Vagina (tissue), 2 donors: ENCODE results near the gene PC. TPM values are rescaled to one million over a fixed set of nuclear protein-coding genes. Genes with fewer than 3 reads are reported as not detected.

Experiments used
- DNase-seq, 2 donors: peaks; one replicate each; pipeline ENCODE4 v3.0.0-alpha.2; 2017; ENCODE audit errors: extremely low spot score in 2 of 2
- H3K27ac ChIP-seq: fragments of 200-600 bp; sonication (generic); one replicate; pipeline ENCODE4 v1.5.1; 2019
- H3K27me3 ChIP-seq: fragments of 200-600 bp; sonication (generic); one replicate; pipeline ENCODE4 v1.5.1; 2019
- H3K36me3 ChIP-seq, 2 donors: fragments of 200-600 bp; sonication (generic); one replicate each; pipeline ENCODE4 v1.5.1; 2017 to 2019
- H3K4me1 ChIP-seq: fragments of 200-600 bp; sonication (generic); one replicate; pipeline ENCODE4 v1.5.1; 2019
- H3K4me3 ChIP-seq, 2 donors: fragments of 200-600 bp; sonication (generic); 1 replicate in 1 of 2; 2 replicates in 1 of 2; pipeline ENCODE4 v1.5.1; 2016 to 2019
- H3K9me3 ChIP-seq: fragments of 200-600 bp; sonication (generic); one replicate; pipeline ENCODE4 v1.5.1; 2019
- POLR2A ChIP-seq, 2 donors: fragments of 450-650 bp; IDR thresholded peaks; one replicate each; pipeline ENCODE4 v1.6.1; 2017; ENCODE audit warnings: antibody characterized with exemption in 2 of 2, mild to moderate bottlenecking in 2 of 2, moderate library complexity in 2 of 2
- POLR2AphosphoS5 ChIP-seq, 2 donors: sonication (generic); formaldehyde crosslinking; IDR thresholded peaks; one replicate each; pipeline ENCODE4 v1.9.0; 2017; ENCODE audit warnings: antibody characterized with exemption in 2 of 2, mild to moderate bottlenecking in 2 of 2, low read depth in 1 of 2; ENCODE audit not compliant: insufficient read depth in 1 of 2
- intact Hi-C: fragments of 100-400 bp; cut with DNase I; formaldehyde crosslinking; loops from one replicate; pipeline ENCODE4 v1.15.1; 2023
- total RNA-seq: library from RNA; depleted of rRNA; stranded (reverse); fragments of >200 nt; gene quantifications from one replicate; pipeline ENCODE4 v1.2.3, GENCODE V29; 2016
- TF ChIP-seq, protein P1 (sequence below), 3 experiments: fragments of 450-650 bp in 2 of 3; fragments of 200-600 bp in 1 of 3; sonication (generic) in 1 of 3; IDR thresholded peaks; one replicate each; pipeline ENCODE4 v1.5.1; 2017 to 2019; ENCODE audit warnings: antibody characterized with exemption in 3 of 3, mild to moderate bottlenecking in 2 of 3, moderate library complexity in 2 of 3

The PC gene
- total RNA-seq, 1 donor from 2014 or later, result 34.1 TPM

DNA sequence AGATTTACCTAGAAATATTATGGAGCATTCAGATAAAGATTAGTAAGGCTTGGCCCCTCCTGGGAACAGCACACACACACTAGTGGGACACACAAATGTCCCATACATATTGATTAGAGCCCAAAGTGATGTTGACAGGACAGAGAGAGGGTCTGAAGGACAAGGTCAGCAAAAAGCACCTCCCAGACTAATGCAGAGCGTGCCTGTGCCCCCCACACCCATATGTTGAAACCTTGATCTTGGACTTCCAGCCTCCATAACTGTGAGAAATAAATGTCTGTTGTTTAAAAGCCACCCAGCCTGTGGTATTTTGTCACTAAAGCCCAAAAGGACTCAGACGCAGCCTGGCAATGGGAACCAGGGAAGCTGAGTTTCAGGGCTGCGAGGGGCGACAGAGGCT, 73.7 kb downstream of the PC start:
- H3K4me1 ChIP-seq, result peaks cover 34% of the 10 kb centered on the region
- intact Hi-C loops, result no loop called here
- no peak overlapping the region for H3K27ac ChIP-seq
- TF ChIP-seq POLR2AphosphoS5 (IDR thresholded peaks at IDR 0.05; ENCODE audit: insufficient read depth in 1 of 2, low read depth in 1 of 2), result no peak
- TF ChIP-seq, protein P1, sequence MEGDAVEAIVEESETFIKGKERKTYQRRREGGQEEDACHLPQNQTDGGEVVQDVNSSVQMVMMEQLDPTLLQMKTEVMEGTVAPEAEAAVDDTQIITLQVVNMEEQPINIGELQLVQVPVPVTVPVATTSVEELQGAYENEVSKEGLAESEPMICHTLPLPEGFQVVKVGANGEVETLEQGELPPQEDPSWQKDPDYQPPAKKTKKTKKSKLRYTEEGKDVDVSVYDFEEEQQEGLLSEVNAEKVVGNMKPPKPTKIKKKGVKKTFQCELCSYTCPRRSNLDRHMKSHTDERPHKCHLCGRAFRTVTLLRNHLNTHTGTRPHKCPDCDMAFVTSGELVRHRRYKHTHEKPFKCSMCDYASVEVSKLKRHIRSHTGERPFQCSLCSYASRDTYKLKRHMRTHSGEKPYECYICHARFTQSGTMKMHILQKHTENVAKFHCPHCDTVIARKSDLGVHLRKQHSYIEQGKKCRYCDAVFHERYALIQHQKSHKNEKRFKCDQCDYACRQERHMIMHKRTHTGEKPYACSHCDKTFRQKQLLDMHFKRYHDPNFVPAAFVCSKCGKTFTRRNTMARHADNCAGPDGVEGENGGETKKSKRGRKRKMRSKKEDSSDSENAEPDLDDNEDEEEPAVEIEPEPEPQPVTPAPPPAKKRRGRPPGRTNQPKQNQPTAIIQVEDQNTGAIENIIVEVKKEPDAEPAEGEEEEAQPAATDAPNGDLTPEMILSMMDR (IDR thresholded peaks at IDR 0.05), result no peak
- no peak for TF ChIP-seq POLR2A (IDR thresholded peaks at IDR 0.05)
- H3K27me3 ChIP-seq, result no peaks in the 10 kb centered on the region
- no peak for DNase-seq
- no peaks in the 10 kb centered on the region for H3K36me3 ChIP-seq
- no peaks in the 10 kb centered on the region for H3K9me3 ChIP-seq
- no peak overlapping the region for H3K4me3 ChIP-seq

DNA sequence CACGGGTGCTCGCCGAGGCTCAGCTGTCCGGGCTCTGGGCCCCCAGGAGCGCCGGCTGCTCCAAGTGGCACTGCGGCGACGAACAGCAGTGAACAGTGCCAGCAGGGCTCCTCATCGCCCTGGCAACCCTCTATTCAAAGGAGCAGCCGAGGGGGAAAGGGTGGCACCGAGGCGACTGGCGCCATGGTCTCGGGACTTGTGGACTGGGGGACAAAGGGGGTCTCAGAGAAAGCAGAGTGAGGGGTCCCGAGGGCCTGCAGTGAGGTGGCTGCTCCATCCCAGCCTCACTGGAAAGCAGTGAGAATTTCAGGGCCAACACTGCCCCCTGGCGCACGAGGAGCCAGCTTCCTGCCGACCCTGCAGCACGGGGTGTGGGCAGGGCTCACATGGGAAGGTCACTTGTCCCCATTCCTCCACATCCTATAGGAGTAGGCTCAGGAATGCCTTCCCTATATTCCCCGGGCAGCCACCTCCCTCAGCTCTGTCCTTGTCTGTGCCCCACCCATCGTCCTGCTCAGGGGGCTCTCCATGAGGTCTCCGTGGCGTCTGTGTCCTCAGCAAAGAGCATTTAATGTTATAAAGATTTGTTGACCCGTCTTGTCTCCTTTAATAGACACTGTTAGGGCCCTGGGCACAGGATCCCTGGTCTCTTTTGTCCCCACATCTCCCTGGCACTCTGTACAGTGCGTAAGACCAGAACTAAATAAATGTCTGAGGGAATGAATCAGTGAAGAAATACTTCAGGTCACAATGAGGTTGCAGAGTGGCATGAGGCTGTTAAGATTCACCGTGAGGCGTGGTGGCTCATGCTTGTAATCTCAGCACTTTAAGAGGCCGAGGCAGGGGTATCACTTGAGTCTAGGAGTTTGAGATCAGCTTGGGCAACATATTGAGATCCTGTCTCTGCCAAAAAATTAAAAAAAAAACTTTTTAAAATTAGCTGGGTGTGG, 74.9 kb downstream of the PC start:
- DNase-seq, result no peak
- Histone ChIP-seq H3K9me3 (no peaks in the 10 kb centered on the region), H3K4me3 (peak overlapping the region in 1 of 2 donors; percentile 24), H3K27ac (no peak overlapping the region), H3K27me3 (no peaks in the 10 kb centered on the region), H3K36me3 (no peaks in the 10 kb centered on the region), H3K4me1 (peaks cover 42% of the 10 kb centered on the region)
- TF ChIP-seq POLR2AphosphoS5 (IDR thresholded peaks at IDR 0.05; ENCODE audit: insufficient read depth in 1 of 2, low read depth in 1 of 2) (peak in 1 of 2 donors; percentile 6), POLR2A (IDR thresholded peaks at IDR 0.05) (no peak)
- TF ChIP-seq, protein P1 (IDR thresholded peaks at IDR 0.05), result peak; percentile 9 to 61 (median 43)
- intact Hi-C loops, result no loop called here

DNA sequence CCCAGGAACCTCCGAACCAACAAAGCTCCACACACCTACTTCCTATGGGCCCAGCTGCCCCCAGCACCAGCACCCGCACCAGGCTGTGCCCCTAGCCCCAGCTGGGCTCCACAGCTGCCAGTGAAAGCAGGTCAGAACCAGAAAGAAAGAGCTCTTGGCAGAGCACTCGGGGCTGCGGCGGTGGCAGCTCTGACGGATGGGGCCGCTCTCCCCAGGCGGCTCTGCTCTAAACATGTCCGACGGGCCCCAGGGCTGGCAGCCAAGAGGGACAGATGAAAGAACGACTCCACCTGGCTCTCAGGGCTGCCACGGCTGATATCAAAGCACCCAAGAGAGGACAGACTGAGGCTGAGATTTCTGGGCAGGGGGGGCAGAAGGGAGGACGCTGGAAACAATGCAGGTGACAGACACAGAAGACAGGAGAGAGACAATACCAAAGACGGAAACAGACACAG, 75.6 kb downstream of the PC start:
- H3K4me3 ChIP-seq, result peak overlapping the region in 1 of 2 donors; percentile 24

DNA sequence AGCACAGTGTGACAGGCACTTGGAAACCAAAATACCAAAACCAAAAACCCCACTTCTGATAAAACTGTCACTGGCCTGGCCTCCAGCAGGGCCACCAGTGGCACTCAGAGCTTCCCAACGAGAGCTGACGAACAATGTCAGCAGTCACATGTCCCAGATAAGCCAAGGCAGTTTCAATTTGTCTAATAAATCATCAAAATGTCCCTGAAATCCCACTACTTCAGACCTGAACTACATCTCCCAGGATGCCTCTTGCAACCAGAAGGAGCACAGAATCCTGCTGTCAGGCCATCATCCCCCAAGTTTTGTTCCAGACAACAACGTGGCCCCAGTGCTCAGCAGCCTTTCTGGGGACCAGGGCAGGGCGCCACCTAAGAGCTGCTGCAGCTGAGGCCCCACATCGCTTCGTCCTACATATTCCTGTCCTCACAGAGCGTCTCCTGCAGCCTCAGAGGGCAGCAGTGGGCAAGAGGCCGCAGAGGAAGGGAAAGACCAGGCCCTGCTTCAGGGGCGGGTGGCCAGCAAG, 76.2 kb downstream of the PC start:
- DNase-seq, result no peak
- Histone ChIP-seq H3K4me1 (peaks cover 46% of the 10 kb centered on the region), H3K27ac (no peak overlapping the region), H3K27me3 (no peaks in the 10 kb centered on the region), H3K4me3 (no peak overlapping the region), H3K36me3 (no peaks in the 10 kb centered on the region), H3K9me3 (no peaks in the 10 kb centered on the region)
- TF ChIP-seq POLR2AphosphoS5 (IDR thresholded peaks at IDR 0.05; ENCODE audit: insufficient read depth in 1 of 2, low read depth in 1 of 2), result no peak
- TF ChIP-seq, protein P1 (IDR thresholded peaks at IDR 0.05), result no peak
- TF ChIP-seq POLR2A (IDR thresholded peaks at IDR 0.05), result no peak
- intact Hi-C loops, result no loop called here

More for the DNA sequence above, 75.6 kb downstream of the PC start:
- intact Hi-C loops, result no loop called here
- DNase-seq, result no peak
- Histone ChIP-seq H3K36me3 (no peaks in the 10 kb centered on the region), H3K9me3 (no peaks in the 10 kb centered on the region), H3K4me1 (peaks cover 46% of the 10 kb centered on the region), H3K27ac (no peak overlapping the region), H3K27me3 (no peaks in the 10 kb centered on the region)
- TF ChIP-seq, protein P1 (IDR thresholded peaks at IDR 0.05), result no peak
- TF ChIP-seq POLR2AphosphoS5 (IDR thresholded peaks at IDR 0.05; ENCODE audit: insufficient read depth in 1 of 2, low read depth in 1 of 2), result no peak
- TF ChIP-seq POLR2A (IDR thresholded peaks at IDR 0.05), result no peak
